HEK293T (cell line): ENCODE data around the gene B3GNT7.

Experiments used
- BHLHE40 ChIP-seq: fragments of 450-650 bp; IDR thresholded peaks from 2 replicates; pipeline ENCODE4 v1.6.1; 2016; ENCODE audit warnings: mild to moderate bottlenecking, moderate library complexity, borderline replicate concordance
- ELF4 ChIP-seq: fragments of 450-650 bp; IDR thresholded peaks from 2 replicates; pipeline ENCODE4 v1.6.1; 2017; ENCODE audit warnings: antibody characterized with exemption
- FOXA1 ChIP-seq: fragments of 450-650 bp; IDR thresholded peaks from 2 replicates; pipeline ENCODE4 v1.6.1; 2016; ENCODE audit warnings: mild to moderate bottlenecking
- FOXK2 ChIP-seq: fragments of 450-650 bp; IDR thresholded peaks from 2 replicates; pipeline ENCODE4 v1.6.1; 2016; ENCODE audit warnings: mild to moderate bottlenecking
- PKNOX1 ChIP-seq: fragments of 450-650 bp; IDR thresholded peaks from 2 replicates; pipeline ENCODE4 v1.6.1; 2016
- TARDBP ChIP-seq: fragments of 450-650 bp; IDR thresholded peaks from 2 replicates; pipeline ENCODE4 v1.6.1; 2016
- ZNF384 ChIP-seq: fragments of 450-650 bp; IDR thresholded peaks from 2 replicates; pipeline ENCODE4 v1.6.1; 2016

- no peak for TF ChIP-seq BHLHE40
- no peak for TF ChIP-seq ELF4
- TF ChIP-seq FOXA1 = no peak
- TF ChIP-seq PKNOX1 = peak; percentile 43
- no peak for TF ChIP-seq FOXK2
- no peak for TF ChIP-seq TARDBP
- no peak for TF ChIP-seq ZNF384
Observed at GRCh38 chr2:231383416-231384108, 11.9 kb upstream of the B3GNT7 start.
